HEK293 (cell line): ENCODE data around the gene NMT2.

Source experiments
- CTCF ChIA-PET: fragments of 350-600 bp; formaldehyde crosslinking; extraction: SDS; loops from one replicate; lab custom pipeline; 2021; ENCODE audit warnings: antibody characterized with exemption; lab: Yijun Ruan, JAX
- POLR2A ChIA-PET: fragments of 300-600 bp; formaldehyde crosslinking; extraction: SDS; loops from one replicate; lab custom pipeline; 2020; ENCODE audit warnings: antibody characterized with exemption, inconsistent platforms; lab: Yijun Ruan, JAX
- H3K27ac ChIP-seq: fragments of 200-500 bp; sonication (Bioruptor generic); 2 replicates; pipeline ENCODE4 v1.5.1; 2014; ENCODE audit warnings: low read depth, low read length, control low read depth, inconsistent platforms; ENCODE audit errors: extremely low read depth
- H3K36me3 ChIP-seq, 2 experiments: fragments of 200-500 bp in 1 of 2; sonication (Bioruptor generic) in 1 of 2; 1 replicate in 1 of 2; 2 replicates in 1 of 2; pipeline ENCODE4 v1.5.1; 2014 to 2017; ENCODE audit warnings: inconsistent platforms in 2 of 2, low read length in 2 of 2; ENCODE audit not compliant: control insufficient read depth in 2 of 2, insufficient read depth in 1 of 2
- H3K4me1 ChIP-seq: fragments of 200-500 bp; sonication (Bioruptor generic); 2 replicates; pipeline ENCODE4 v1.5.1; 2014; ENCODE audit warnings: mild to moderate bottlenecking, low read length, inconsistent platforms; ENCODE audit not compliant: control insufficient read depth, insufficient read depth
- H3K4me3 ChIP-seq: 2 replicates; pipeline ENCODE4 v1.5.1; 2011; ENCODE audit warnings: low read depth, mild to moderate bottlenecking, control low read depth, low read length, moderate library complexity
- H3K9me3 ChIP-seq: fragments of 200-500 bp; sonication (Bioruptor generic); 2 replicates; pipeline ENCODE4 v1.5.1; 2014; ENCODE audit warnings: low read depth, low read length, inconsistent platforms; ENCODE audit not compliant: control insufficient read depth, insufficient read depth
- CTCF ChIP-seq: fragments of 450-650 bp; formaldehyde crosslinking; IDR thresholded peaks from 2 replicates; pipeline ENCODE4 v1.5.1; 2016; ENCODE audit warnings: missing biosample characterization, missing genetic modification characterization
- SP7 ChIP-seq: fragments of 450-650 bp; formaldehyde crosslinking; IDR thresholded peaks from 2 replicates; pipeline ENCODE4 v1.5.1; 2016; ENCODE audit warnings: missing biosample characterization, missing genetic modification characterization
- WT1 ChIP-seq: fragments of 450-650 bp; formaldehyde crosslinking; IDR thresholded peaks from 2 replicates; pipeline ENCODE4 v1.5.1; 2016; ENCODE audit warnings: missing biosample characterization, missing genetic modification characterization
- YY2 ChIP-seq: fragments of 450-650 bp; formaldehyde crosslinking; IDR thresholded peaks from 2 replicates; pipeline ENCODE4 v1.5.1; 2016; ENCODE audit warnings: missing biosample characterization, missing genetic modification characterization
- ZBTB21 ChIP-seq: fragments of 450-650 bp; formaldehyde crosslinking; IDR thresholded peaks from 2 replicates; pipeline ENCODE4 v1.5.1; 2017; ENCODE audit warnings: missing biosample characterization, missing genetic modification characterization
- ZBTB6 ChIP-seq: fragments of 450-650 bp; formaldehyde crosslinking; IDR thresholded peaks from 2 replicates; pipeline ENCODE4 v1.5.1; 2017; ENCODE audit warnings: missing biosample characterization, missing genetic modification characterization
- ZNF16 ChIP-seq: fragments of 450-650 bp; formaldehyde crosslinking; IDR thresholded peaks from 2 replicates; pipeline ENCODE4 v1.5.1; 2016; ENCODE audit warnings: low read depth, missing biosample characterization, missing genetic modification characterization
- ZNF184 ChIP-seq: fragments of 450-650 bp; IDR thresholded peaks from 2 replicates; pipeline ENCODE4 v1.5.1; 2018; ENCODE audit warnings: missing biosample characterization, mild to moderate bottlenecking, missing genetic modification characterization
- ZNF23 ChIP-seq: fragments of 450-650 bp; formaldehyde crosslinking; IDR thresholded peaks from 2 replicates; pipeline ENCODE4 v1.5.1; 2016; ENCODE audit warnings: missing biosample characterization, missing genetic modification characterization, borderline replicate concordance
- ZNF26 ChIP-seq: fragments of 450-650 bp; formaldehyde crosslinking; IDR thresholded peaks from 2 replicates; pipeline ENCODE4 v1.5.1; 2016; ENCODE audit warnings: missing biosample characterization, missing genetic modification characterization
- ZNF354C ChIP-seq: fragments of 450-650 bp; formaldehyde crosslinking; IDR thresholded peaks from 2 replicates; pipeline ENCODE4 v1.5.1; 2016; ENCODE audit warnings: missing biosample characterization, missing genetic modification characterization, low read depth, borderline replicate concordance
- ZNF416 ChIP-seq: fragments of 450-650 bp; formaldehyde crosslinking; IDR thresholded peaks from 2 replicates; pipeline ENCODE4 v1.5.1; 2016; ENCODE audit warnings: missing biosample characterization, missing genetic modification characterization
- ZNF473 ChIP-seq: fragments of 450-650 bp; formaldehyde crosslinking; IDR thresholded peaks from 2 replicates; pipeline ENCODE4 v1.5.1; 2017; ENCODE audit warnings: missing biosample characterization, missing genetic modification characterization
- ZNF626 ChIP-seq: fragments of 450-650 bp; sonication (Bioruptor Pico); formaldehyde crosslinking; IDR thresholded peaks from 2 replicates; pipeline ENCODE4 v1.5.1; 2018; ENCODE audit warnings: missing biosample characterization, missing genetic modification characterization, inconsistent platforms
- ZNF701 ChIP-seq: fragments of 450-650 bp; formaldehyde crosslinking; IDR thresholded peaks from 2 replicates; pipeline ENCODE4 v1.5.1; 2016; ENCODE audit warnings: missing biosample characterization, missing genetic modification characterization
- ZNF747 ChIP-seq: fragments of 450-650 bp; formaldehyde crosslinking; IDR thresholded peaks from 2 replicates; pipeline ENCODE4 v1.5.1; 2016; ENCODE audit warnings: missing biosample characterization, missing genetic modification characterization
- ZSCAN18 ChIP-seq: fragments of 450-650 bp; formaldehyde crosslinking; IDR thresholded peaks from 2 replicates; pipeline ENCODE4 v1.5.1; 2016; ENCODE audit warnings: missing biosample characterization, missing genetic modification characterization
- ZSCAN30 ChIP-seq: fragments of 450-650 bp; IDR thresholded peaks from 2 replicates; pipeline ENCODE4 v1.5.1; 2018; ENCODE audit warnings: missing biosample characterization, mild to moderate bottlenecking, missing genetic modification characterization, moderate library complexity
- TF ChIP-seq, protein P1 (sequence below): fragments of 450-650 bp; formaldehyde crosslinking; IDR thresholded peaks from 2 replicates; pipeline ENCODE4 v1.5.1; 2016; ENCODE audit warnings: missing biosample characterization, missing genetic modification characterization
- TF ChIP-seq, protein P2 (sequence below): fragments of 450-650 bp; formaldehyde crosslinking; IDR thresholded peaks from 2 replicates; pipeline ENCODE4 v1.5.1; 2016; ENCODE audit warnings: missing biosample characterization, missing genetic modification characterization

The NMT2 gene

DNA sequence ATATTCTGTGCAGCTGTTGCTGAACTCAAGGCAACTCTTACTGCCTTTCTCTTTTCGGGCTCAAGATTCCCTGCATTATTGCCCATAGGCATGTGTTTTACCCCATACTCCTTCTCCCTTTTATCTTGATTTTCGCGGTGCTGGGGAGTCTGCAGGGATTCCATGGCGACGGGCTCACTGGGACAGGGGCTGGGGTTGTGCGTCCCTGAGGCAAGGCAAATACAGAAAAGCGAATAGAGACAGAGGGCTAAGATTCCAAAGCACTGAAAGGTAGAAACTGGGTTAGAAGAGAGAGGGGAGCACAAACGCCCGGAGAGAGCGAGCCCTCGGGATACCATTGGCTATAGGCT, 71.9 kb downstream of the NMT2 start:
- H3K4me3 ChIP-seq, result peak overlapping the region; percentile 64
- H3K27ac ChIP-seq, result peak overlapping the region; percentile 90
- ChIA-PET POLR2A (no interaction called here), CTCF (no interaction called here)
- H3K36me3 ChIP-seq, result peaks cover 2 to 14% of the 10 kb centered on the region in 2 experiments; a peak in 2 of 3 replicates
- no peak for TF ChIP-seq WT1 (tag by site-specific recombination)
- no peak for TF ChIP-seq SP7
- TF ChIP-seq ZNF701 (tag by site-specific recombination), result no peak
- no peak for TF ChIP-seq ZNF473
- TF ChIP-seq, protein P1, sequence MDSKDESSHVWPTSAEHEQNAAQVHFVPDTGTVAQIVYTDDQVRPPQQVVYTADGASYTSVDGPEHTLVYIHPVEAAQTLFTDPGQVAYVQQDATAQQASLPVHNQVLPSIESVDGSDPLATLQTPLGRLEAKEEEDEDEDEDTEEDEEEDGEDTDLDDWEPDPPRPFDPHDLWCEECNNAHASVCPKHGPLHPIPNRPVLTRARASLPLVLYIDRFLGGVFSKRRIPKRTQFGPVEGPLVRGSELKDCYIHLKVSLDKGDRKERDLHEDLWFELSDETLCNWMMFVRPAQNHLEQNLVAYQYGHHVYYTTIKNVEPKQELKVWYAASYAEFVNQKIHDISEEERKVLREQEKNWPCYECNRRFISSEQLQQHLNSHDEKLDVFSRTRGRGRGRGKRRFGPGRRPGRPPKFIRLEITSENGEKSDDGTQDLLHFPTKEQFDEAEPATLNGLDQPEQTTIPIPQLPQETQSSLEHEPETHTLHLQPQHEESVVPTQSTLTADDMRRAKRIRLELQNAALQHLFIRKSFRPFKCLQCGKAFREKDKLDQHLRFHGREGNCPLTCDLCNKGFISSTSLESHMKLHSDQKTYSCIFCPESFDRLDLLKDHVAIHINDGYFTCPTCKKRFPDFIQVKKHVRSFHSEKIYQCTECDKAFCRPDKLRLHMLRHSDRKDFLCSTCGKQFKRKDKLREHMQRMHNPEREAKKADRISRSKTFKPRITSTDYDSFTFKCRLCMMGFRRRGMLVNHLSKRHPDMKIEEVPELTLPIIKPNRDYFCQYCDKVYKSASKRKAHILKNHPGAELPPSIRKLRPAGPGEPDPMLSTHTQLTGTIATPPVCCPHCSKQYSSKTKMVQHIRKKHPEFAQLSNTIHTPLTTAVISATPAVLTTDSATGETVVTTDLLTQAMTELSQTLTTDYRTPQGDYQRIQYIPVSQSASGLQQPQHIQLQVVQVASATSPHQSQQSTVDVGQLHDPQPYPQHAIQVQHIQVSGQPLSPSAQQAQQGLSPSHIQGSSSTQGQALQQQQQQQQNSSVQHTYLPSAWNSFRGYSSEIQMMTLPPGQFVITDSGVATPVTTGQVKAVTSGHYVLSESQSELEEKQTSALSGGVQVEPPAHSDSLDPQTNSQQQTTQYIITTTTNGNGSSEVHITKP (tag by site-specific recombination), result no peak
- TF ChIP-seq, protein P2, sequence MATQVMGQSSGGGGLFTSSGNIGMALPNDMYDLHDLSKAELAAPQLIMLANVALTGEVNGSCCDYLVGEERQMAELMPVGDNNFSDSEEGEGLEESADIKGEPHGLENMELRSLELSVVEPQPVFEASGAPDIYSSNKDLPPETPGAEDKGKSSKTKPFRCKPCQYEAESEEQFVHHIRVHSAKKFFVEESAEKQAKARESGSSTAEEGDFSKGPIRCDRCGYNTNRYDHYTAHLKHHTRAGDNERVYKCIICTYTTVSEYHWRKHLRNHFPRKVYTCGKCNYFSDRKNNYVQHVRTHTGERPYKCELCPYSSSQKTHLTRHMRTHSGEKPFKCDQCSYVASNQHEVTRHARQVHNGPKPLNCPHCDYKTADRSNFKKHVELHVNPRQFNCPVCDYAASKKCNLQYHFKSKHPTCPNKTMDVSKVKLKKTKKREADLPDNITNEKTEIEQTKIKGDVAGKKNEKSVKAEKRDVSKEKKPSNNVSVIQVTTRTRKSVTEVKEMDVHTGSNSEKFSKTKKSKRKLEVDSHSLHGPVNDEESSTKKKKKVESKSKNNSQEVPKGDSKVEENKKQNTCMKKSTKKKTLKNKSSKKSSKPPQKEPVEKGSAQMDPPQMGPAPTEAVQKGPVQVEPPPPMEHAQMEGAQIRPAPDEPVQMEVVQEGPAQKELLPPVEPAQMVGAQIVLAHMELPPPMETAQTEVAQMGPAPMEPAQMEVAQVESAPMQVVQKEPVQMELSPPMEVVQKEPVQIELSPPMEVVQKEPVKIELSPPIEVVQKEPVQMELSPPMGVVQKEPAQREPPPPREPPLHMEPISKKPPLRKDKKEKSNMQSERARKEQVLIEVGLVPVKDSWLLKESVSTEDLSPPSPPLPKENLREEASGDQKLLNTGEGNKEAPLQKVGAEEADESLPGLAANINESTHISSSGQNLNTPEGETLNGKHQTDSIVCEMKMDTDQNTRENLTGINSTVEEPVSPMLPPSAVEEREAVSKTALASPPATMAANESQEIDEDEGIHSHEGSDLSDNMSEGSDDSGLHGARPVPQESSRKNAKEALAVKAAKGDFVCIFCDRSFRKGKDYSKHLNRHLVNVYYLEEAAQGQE (tag by site-specific recombination), result no peak
- TF ChIP-seq ZSCAN30, result no peak
- TF ChIP-seq ZNF184 (tag by site-specific recombination), result no peak
- no peak for TF ChIP-seq ZNF747
- no peak for TF ChIP-seq ZNF416 (tag by site-specific recombination)
- TF ChIP-seq ZNF23 (tag by site-specific recombination), result no peak
- no peak for TF ChIP-seq ZNF354C
- no peaks in the 10 kb centered on the region for H3K9me3 ChIP-seq
- peaks cover 8% of the 10 kb centered on the region for H3K4me1 ChIP-seq

- Histone ChIP-seq H3K36me3 (no peaks in the 10 kb centered on the region), H3K4me1 (no peaks in the 10 kb centered on the region), H3K27ac (no peak overlapping the region), H3K4me3 (no peak overlapping the region), H3K9me3 (no peaks in the 10 kb centered on the region)
- ChIA-PET CTCF (interaction anchor here (1.1 kb wide), 1 partner anchor 101 kb away, joined by 3 read pairs; no protein-coding TSS in a partner anchor), POLR2A (no interaction called here)
- TF ChIP-seq ZNF26 (tag by site-specific recombination), result no peak
- no peak for TF ChIP-seq YY2 (tag by site-specific recombination)
- no peak for TF ChIP-seq ZBTB21
- TF ChIP-seq ZNF626 (tag by site-specific recombination), result no peak
- no peak for TF ChIP-seq ZSCAN18 (tag by site-specific recombination)
- TF ChIP-seq ZNF16, result no peak
- TF ChIP-seq ZBTB6 (tag by site-specific recombination), result no peak
- no peak for TF ChIP-seq CTCF (tag by site-specific recombination)
Observed at GRCh38 chr10:15092855-15093408, 75.6 kb downstream of the NMT2 start.
